Ovary (tissue), 3 donors: ENCODE results near the gene CHST12.

ENCODE experiments used
- POLR2A ChIP-seq: fragments of 450-650 bp; IDR thresholded peaks from one replicate; pipeline ENCODE4 v1.6.1; 2017; ENCODE audit warnings: antibody characterized with exemption, mild to moderate bottlenecking, moderate library complexity
- TF ChIP-seq, protein P1 (sequence below), 3 donors: fragments of 450-650 bp in 2 of 3; fragments of 200-600 bp in 1 of 3; IDR thresholded peaks; one replicate each; pipeline versions ENCODE4 v1.5.1 to v1.8.0; 2016 to 2022; ENCODE audit warnings: antibody characterized with exemption in 3 of 3, mild to moderate bottlenecking in 1 of 3
- donor health status: DM: no; HTN: no; CAD: no.

DNA sequence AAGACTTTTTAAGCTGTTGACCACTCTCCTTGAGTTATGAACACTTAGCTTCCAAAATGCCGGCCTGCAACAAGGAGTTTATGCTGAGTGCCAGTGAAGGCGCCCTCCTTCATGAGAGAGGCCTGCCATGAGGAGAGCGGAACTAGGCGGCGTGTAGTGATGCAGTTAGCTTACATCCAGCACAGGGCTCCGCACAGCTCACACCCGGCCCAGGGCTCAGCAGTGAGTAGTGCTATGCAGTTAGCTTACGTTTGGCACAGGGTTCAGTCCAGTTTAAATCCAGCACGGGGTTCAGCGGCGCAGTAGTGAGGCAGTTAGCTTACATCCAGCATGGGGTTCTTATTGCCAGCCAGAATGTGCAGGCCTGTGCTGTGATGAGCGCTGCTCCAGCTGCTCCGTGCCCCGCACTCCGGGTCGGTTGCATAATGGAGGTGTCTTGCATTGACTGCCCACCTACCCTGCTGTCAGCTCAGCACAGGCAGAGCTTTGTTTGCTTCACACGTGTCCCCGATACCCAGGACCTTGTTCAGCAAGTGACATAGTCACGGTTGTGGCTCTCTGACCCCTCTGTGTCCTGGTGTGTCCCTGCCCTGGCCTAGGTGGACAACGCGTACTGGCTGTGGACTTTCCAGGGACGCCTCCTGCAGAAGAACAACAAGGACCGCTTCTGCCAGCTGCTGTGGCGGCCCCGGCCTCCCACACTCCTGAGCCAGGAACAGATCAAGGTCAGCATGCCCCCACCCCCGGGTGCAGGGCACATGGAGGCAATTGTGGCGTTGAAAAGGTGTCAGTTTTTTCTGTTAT, 26.9 kb upstream of the CHST12 start:
- TF ChIP-seq, protein P1, sequence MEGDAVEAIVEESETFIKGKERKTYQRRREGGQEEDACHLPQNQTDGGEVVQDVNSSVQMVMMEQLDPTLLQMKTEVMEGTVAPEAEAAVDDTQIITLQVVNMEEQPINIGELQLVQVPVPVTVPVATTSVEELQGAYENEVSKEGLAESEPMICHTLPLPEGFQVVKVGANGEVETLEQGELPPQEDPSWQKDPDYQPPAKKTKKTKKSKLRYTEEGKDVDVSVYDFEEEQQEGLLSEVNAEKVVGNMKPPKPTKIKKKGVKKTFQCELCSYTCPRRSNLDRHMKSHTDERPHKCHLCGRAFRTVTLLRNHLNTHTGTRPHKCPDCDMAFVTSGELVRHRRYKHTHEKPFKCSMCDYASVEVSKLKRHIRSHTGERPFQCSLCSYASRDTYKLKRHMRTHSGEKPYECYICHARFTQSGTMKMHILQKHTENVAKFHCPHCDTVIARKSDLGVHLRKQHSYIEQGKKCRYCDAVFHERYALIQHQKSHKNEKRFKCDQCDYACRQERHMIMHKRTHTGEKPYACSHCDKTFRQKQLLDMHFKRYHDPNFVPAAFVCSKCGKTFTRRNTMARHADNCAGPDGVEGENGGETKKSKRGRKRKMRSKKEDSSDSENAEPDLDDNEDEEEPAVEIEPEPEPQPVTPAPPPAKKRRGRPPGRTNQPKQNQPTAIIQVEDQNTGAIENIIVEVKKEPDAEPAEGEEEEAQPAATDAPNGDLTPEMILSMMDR (IDR thresholded peaks at IDR 0.05): no peak
- no peak for TF ChIP-seq POLR2A
